Kidney (tissue), 14 donors: Measurements from ENCODE around the gene POU4F1. TPM values are rescaled to one million over a fixed set of nuclear protein-coding genes. Genes with fewer than 3 reads are reported as not detected.
A peak's percentile ranks its signal among the peaks of the same experiment; 100 is the strongest.

Experiments used
- DNase-seq, 5 donors: peaks; one replicate each; pipeline ENCODE4 v3.0.0-alpha.2; 2013 to 2020
- FAIRE-seq: peaks from 2 replicates; lab custom pipeline; 2012; peaks lifted over from hg19 to GRCh38; lab: Jason Lieb, UNC
- H3K27ac ChIP-seq, 2 donors: one replicate each; pipeline ENCODE4 v1.7.0; 2013; ENCODE audit warnings: low read depth in 2 of 2, low read length in 2 of 2, inconsistent platforms in 1 of 2
- H3K27me3 ChIP-seq: one replicate; pipeline ENCODE4 v1.7.1; 2013; ENCODE audit warnings: low read length, inconsistent platforms; ENCODE audit not compliant: control insufficient read depth, insufficient read depth
- H3K36me3 ChIP-seq, 3 donors: one replicate each; pipeline versions ENCODE4 v1.7.0 to v1.7.1; 2013; ENCODE audit warnings: low read length in 3 of 3, control low read depth in 1 of 3, inconsistent platforms in 1 of 3; ENCODE audit not compliant: insufficient read depth in 3 of 3, control insufficient read depth in 2 of 3
- H3K4me1 ChIP-seq, 3 donors: one replicate each; pipeline versions ENCODE4 v1.7.0 to v1.7.1; 2013; ENCODE audit warnings: low read length in 3 of 3, inconsistent platforms in 1 of 3, low read depth in 1 of 3; ENCODE audit not compliant: control insufficient read depth in 2 of 3, insufficient read depth in 2 of 3
- H3K4me3 ChIP-seq, 3 donors: one replicate each; pipeline versions ENCODE4 v1.7.0 to v1.8.1; 2013; ENCODE audit warnings: low read length in 3 of 3, control low read depth in 1 of 3, inconsistent platforms in 1 of 3
- H3K9ac ChIP-seq, 3 donors: one replicate each; pipeline versions ENCODE4 v1.7.0 to v1.7.1; 2013; ENCODE audit warnings: low read length in 3 of 3, control low read depth in 1 of 3, inconsistent platforms in 1 of 3
- H3K9me3 ChIP-seq, 3 donors: one replicate each; pipeline versions ENCODE4 v1.7.0 to v1.7.1; 2013; ENCODE audit warnings: low read length in 3 of 3, control low read depth in 1 of 3, inconsistent platforms in 1 of 3; ENCODE audit not compliant: control insufficient read depth in 2 of 3, insufficient read depth in 1 of 3
- intact Hi-C: fragments of 100-400 bp; cut with DNase I; formaldehyde crosslinking; loops from one replicate; pipeline ENCODE4 v1.11.1; 2022
- polyA plus RNA-seq: library from polyadenylated mRNA; stranded (reverse); fragments of 350-450 nt; fragmentation: Illumina TruSeq; extraction: RNeasy Lipid Tissue Mini Kit (QIAGEN cat#74804); gene quantifications from one replicate; pipeline ENCODE4 v1.2.3, GENCODE V29; 2014; ENCODE audit warnings: low read depth, low replicate concordance; ENCODE audit not compliant: insufficient read depth
- total RNA-seq: library from RNA; stranded (reverse); fragmentation: NEBNext Ultra II Directional; extraction: Animal tissue kit (Norgen Biotek cat#: 25700); gene quantifications from one replicate; pipeline ENCODE4 v1.2.1, GENCODE V29; 2021
- TF ChIP-seq, protein P1 (sequence below): IDR thresholded peaks from 3 replicates; pipeline ENCODE4 v1.5.1; 2012; ENCODE audit warnings: mild to moderate bottlenecking, moderate library complexity, borderline replicate concordance; ENCODE audit not compliant: insufficient read depth; ENCODE audit errors: extremely low read depth
- donor health status: control.
- donor health status: control.
- donor health status: control.
- donor health status: control.
- donor health status: control.
- donor health status: DM: yes; HTN: yes; CAD: no.
- donor health status: Normal renal cell carcinoma (clear cell type).

POU4F1 gene
- total and polyA plus RNA-seq, 2 donors from 2014 or later = not detected

DNA sequence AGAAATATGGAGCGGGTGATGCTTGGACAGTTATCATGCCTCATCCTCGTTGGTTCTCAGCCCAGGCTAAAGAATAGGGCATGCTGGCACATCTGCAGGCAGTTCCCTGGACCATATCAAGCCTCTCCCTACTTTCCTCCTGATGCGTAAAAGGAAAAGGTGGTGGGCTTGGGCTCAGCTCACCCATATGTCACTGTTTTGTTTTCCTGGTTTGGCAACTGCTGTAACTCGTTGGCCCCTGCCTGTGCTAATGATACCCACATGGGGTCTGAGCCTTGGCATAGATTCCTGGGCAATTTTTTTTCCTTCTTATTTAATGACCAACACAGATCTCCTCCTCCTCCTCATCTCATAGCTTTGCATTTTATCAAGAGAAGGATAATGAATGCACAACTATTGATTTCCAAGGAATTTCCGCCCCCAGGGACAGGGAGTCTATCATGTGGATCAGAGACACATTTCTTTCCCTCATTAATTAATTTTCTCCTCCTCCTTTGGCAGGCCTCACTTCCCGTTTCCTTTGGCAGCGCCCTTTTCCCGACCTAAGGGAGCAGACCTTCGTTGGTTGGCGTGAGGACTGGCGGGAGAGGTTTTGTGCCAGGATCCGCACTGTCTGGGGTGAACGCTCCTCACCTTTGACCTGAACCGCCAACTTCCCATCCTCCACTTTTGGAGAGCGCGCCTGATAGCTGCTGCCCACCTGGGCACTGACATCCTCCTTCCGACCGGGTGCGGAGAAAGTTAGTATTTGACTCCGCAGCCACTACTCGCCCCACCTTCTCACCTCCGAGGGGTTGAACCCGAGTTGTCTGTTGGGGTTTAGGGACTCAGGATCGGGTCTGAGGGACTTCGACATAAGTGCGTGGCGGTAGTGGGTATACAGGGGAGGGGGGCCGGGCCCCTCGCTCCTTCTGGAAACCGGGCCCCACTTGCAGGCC, 3.4 kb upstream of the POU4F1 start:
- no peak overlapping the region for H3K4me3 ChIP-seq
- no peaks in the 10 kb centered on the region for H3K36me3 ChIP-seq
- H3K27ac ChIP-seq = no peak overlapping the region
- intact Hi-C loops = no loop called here
- FAIRE-seq (no peak), DNase-seq (no peak)
- H3K9me3 ChIP-seq = no peaks in the 10 kb centered on the region
- no peak overlapping the region for H3K9ac ChIP-seq
- TF ChIP-seq, protein P1, sequence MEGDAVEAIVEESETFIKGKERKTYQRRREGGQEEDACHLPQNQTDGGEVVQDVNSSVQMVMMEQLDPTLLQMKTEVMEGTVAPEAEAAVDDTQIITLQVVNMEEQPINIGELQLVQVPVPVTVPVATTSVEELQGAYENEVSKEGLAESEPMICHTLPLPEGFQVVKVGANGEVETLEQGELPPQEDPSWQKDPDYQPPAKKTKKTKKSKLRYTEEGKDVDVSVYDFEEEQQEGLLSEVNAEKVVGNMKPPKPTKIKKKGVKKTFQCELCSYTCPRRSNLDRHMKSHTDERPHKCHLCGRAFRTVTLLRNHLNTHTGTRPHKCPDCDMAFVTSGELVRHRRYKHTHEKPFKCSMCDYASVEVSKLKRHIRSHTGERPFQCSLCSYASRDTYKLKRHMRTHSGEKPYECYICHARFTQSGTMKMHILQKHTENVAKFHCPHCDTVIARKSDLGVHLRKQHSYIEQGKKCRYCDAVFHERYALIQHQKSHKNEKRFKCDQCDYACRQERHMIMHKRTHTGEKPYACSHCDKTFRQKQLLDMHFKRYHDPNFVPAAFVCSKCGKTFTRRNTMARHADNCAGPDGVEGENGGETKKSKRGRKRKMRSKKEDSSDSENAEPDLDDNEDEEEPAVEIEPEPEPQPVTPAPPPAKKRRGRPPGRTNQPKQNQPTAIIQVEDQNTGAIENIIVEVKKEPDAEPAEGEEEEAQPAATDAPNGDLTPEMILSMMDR = no peak
- peaks cover 74% of the 10 kb centered on the region for H3K27me3 ChIP-seq
- H3K4me1 ChIP-seq = peaks cover 0 to 20% (median 0%) of the 10 kb centered on the region in 3 donors

DNA sequence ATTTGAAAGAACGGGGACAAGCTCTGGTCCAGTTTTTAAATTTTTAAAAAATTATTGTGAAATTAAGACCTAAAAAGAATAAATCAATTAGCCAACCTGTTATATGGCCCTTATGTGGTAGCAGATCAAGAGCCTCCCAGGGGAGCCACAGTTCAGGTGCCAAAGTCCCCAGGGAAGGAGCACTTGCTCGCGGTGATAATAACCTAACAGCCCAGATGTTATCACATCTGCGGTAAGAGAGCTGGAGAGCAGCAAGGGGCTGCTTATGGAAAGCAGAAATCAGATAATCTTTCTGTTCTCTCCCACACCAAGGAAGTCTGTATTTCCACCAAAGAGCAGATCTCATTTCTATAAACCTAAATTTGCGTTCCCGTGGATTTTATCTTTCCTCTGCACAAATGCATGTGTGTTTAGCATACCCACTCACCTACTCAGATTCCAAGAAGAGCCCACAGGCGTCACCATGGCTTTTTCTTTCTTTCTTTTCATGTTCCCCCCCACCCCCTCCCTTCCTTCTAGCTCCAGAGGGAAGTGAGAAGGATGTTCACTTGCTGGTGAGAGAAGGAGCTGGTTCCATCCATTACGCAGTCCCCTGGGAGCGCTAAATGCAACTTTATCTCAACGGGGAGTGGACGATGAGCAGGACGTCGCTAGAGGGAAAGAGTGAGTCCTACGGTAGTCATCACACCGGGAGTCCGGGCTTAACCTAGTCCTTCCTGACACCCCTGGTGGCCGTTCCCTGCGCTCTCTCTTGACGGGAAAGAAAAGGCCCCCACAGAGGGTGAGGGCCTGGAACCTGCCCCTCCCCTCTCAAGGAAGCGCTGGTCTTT, 1.6 kb upstream of the POU4F1 start:
- DNase-seq (no peak), FAIRE-seq (no peak)
- no peak overlapping the region for H3K9ac ChIP-seq
- H3K4me1 ChIP-seq = peaks cover 0 to 25% (median 0%) of the 10 kb centered on the region in 3 donors
- TF ChIP-seq, protein P1 = no peak
- no peaks in the 10 kb centered on the region for H3K36me3 ChIP-seq
- no peak overlapping the region for H3K27ac ChIP-seq
- intact Hi-C loops = no loop called here
- peaks cover 78% of the 10 kb centered on the region for H3K27me3 ChIP-seq
- H3K9me3 ChIP-seq = no peaks in the 10 kb centered on the region
- H3K4me3 ChIP-seq = no peak overlapping the region

DNA sequence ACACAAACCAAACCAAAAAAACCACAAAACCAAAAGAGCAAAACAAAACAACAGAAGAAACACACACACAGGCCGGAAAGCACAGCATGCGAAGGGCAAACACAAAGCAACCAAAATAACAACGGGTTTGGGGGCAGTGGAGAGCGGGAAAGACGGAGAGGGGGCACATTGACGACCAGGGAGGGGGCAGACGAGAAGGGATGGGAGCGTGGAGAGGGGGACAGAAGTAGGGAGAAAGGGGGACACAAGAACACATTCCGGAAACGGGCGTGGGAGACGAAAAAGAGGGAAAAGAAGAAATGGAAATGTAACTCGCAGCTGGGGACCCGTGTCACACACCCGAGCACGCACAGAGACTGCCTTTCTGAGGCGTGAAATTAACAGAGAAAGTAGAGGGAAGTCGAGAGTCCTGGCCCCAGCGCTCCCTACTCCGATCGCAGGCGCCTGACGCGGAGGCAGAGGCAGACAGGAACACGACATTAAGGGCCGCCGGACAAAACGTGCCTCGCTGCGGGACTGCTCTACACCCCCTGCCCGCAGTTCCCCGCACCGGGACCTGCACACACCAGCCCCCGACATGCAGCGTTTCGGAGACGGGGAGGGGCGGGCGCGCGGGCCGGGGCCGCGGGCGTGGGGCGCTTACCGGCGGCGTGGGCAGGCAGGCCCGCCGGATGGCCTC, 652 bp downstream of the POU4F1 start:
- intact Hi-C loops = no loop called here
- H3K27me3 ChIP-seq = peaks cover 85% of the 10 kb centered on the region
- H3K9me3 ChIP-seq = no peaks in the 10 kb centered on the region
- FAIRE-seq = no peak
- TF ChIP-seq, protein P1 = no peak
- no peak overlapping the region for H3K9ac ChIP-seq
- H3K36me3 ChIP-seq = no peaks in the 10 kb centered on the region
- peaks cover 0 to 17% (median 0%) of the 10 kb centered on the region in 3 donors for H3K4me1 ChIP-seq
- DNase-seq = peak in 1 of 5 donors; percentile 63
- no peak overlapping the region for H3K4me3 ChIP-seq
- no peak overlapping the region for H3K27ac ChIP-seq
